Suppressor macrophage treated with lipopolysaccharide for 1 hour (primary cell): ENCODE results near the gene RPRD2.

Experiments
- DNase-seq, 3 donors: peaks; one replicate each; pipeline ENCODE4 v3.0.0-alpha.2; 2020 to 2022

The RPRD2 gene

DNA sequence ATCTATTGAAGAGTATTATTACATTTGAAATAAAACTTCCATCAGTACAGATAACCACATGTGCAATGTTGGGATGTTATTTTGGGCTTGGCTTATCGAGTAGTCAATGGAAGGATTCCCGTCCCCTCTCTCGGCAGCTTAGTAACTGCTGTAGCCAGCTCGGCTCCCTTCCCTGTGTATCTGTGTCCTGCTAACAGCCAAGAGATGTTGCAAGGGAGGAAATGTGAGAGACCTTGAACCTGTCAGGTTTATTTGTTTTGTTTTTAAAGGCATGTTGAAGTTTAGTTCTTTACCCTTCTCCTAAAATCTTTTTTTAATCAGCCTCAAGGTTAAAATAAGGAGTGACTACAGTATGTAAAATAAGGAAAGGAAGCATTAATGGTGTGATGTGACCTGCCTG is 109.7 kb downstream of the RPRD2 start:
- DNase-seq: no peak

DNA sequence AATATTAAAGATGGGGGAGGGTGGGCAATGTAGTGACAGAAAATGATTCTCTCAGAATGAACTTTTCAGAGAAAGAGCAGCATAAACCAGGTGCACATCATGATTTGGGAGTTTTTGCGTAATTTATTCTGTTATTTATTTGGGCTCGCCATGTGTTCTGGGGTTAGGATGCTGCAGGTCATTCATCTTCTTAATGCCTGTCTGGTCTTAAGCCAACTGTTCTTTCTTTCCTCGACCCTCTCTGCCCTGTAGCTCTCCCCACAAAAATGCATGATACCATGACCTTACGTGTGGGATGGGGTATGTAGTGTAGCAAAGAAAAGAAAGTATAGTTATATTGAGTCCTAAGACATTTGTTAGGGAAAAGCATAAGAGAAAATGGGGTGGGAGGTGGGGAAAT is 110.9 kb downstream of the RPRD2 start:
- DNase-seq: no peak

DNA sequence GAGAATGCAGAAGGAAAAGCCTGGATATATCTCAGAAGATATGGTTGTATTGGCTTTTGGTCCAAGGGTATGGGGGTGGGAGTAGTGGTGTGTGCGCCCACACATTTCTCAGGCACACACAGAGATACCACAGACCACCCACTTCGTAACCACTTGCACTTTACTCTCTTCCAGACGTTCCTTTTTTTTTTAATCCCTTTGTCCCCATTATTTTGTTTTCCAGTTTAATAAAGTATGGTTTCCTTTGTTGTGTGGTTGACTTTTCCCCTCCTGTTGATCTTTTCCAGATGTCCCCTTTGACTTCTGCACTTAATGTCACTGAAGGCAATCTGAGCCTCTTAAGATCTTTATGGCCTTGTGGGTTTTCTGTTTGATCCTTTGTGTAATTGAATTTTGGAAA is 112.8 kb downstream of the RPRD2 start:
- no peak for DNase-seq

DNA sequence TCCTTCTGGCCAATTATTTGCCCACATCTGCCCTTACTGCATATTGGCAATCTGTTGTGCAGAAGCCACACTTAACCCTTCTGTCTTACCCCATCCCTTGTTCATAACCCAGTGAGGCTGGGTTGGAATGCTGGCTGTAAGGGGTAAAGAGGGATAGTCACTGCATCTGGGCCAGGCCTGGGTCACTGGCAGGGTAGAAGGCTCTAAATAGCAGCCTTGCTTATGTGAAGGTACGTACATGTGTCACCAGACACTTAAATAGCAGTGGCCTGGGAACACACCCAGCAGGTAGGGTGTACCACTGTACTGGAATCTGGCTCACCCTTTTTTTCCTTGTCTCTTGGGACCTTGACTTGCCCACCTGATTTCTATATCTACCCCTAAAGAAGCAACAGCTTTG is 113.4 kb downstream of the RPRD2 start:
- DNase-seq: no peak

DNA sequence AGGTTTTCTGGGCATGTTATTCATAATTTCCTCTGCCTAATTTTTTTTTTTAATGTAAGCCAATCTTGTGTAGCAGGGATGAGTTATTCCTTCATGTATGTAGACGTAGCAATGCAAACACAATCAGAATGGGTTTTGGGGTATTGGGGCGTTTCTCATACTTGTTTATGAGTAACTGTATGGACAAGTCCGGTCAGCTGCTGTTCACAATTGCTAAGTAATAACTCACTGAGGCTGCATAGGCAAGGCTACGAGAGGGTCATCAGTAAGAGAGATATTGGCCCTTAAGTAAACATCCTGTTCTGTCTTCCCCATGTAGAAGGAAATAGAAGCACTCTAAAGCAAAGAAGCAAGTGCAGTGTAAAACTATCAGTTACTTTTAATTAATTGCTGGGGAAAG is 113.8 kb downstream of the RPRD2 start:
- DNase-seq: no peak

DNA sequence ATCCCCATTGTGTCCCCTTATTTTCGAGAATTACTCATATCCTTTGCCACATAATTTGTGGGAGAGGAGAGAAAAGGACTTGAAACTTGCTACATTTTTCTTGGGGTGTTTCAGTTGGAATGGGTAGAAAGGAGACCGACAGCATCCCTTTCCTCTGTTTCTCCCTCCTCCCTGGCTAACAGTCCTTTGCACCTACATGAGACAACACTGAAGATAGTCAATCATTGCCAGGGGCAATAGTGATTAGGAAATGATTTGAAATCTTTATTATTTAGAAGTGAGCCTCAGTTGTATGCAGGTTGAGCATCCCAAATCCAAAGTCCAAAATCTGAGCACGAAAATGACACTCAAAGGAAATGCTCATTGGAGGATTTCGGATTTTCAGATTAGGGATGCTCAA is 115.4 kb downstream of the RPRD2 start:
- no peak for DNase-seq

DNA sequence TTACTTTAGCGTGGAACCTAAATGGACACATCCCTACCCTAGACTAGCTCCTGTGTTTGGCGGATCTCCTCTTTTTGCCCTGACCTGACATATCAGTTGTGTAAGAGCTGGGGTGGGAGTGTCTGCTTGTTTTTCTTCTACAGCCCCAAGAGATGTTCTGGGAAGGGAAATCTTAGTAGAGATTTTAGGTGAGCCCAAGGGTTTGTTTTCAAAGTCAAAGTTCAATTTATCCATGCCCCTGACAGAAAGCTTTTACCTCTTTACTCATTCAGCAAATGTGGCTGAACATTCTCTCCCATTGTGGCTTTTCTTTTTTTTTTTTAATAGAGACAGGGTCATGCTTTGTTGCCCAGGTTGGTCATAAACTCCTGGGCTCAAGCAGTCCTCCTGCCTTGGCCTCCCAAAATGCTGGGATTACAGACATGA is 116.0 kb downstream of the RPRD2 start:
- no peak for DNase-seq

DNA sequence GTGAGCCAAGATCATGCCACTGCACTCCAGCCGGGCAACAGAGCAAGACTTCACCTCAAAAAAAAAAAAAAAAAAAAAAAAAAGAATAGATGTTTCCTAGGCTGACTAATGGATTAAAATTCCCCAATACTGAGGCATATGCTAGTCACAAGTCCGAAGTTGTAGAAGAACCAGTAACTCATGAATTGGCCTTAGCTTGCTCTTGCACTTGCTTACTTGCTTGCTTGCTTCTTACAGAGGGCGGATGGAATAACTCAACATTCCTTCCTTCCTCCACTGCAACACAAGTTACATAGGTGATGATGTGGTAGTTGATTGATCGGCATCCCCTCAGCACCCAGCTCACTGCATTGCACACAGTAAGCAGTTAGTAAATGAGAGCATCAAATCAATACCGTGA is 120.5 kb downstream of the RPRD2 start:
- peak in 1 of 3 donors; percentile 24 for DNase-seq

DNA sequence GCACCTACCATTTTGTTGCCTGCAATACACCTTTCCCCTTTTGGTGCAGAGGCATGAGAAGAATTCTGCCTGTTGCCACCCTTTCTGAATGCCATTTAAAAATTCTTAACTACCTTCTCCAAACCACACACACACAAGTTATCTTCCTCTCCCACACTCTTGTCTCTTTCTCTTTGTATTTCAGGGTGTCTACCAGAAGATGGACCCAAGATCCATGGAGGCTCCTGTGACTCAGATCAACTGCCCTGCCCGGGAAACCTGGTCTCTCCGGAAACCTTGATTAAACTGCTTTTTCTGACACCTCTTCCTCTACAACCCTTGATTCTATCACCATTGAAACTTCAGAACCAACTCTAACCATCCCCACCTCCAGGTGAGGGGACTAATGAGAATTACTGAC is 120.9 kb downstream of the RPRD2 start:
- DNase-seq: peak in 2 of 3 donors; percentile 16 to 25

DNA sequence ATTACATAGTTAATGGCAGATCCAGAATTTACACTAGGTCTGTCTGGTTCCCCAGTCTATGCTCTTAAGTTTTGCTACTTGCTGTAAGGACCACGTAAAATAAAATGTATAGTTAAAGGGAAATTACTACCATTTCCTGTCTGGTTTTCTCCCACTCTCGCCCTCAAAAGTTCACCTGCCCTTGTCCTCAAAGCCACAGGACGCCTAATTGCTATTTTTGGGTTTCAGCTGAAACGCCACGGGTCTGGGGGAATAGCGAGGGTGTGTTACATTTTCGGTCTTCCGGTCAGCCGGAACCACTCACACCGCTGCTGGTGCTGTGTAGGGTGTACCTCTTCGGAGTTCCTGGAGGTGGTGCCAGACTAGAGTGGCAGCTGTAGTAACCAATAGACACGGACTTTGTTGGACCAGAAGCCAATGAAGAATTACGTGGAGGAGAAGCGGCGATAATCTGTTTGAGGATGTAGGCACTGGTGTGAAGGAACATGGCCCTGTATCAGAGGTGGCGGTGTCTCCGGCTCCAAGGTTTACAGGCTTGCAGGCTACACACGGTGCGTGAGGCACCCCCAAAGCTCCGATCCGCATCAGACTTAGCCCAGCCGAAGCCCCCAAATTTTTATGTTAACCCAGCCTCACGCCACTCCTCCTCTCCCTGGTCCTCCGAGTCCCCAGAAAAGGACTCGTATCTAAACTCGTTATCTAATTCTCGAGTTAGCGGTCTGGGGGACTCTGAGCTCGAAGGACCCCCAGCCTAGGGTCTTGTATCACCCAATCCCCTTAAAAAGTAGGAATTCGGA is 123.2 kb downstream of the RPRD2 start, which contains the start of gene TARS2:
Gene TARS2, plus strand, starts transcription at position 454 of the 797 bp plus-strand sequence. Its CDS starts 32 bp downstream, at position 486.
- DNase-seq: peak; percentile 95 to 99 (median 98)

DNA sequence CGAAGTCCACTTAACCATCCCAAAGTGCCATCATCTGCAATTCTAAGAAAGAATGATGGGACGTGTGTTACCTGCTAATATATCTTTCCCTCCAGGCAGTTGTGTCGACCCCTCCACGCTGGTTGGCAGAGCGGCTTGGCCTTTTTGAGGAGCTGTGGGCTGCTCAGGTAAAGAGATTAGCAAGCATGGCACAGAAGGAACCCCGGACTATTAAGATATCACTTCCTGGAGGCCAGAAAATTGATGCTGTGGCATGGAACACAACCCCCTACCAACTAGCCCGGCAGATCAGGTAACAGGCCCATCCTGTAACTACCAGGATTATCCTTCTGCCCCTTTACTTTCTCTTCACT is 123.8 kb downstream of the RPRD2 start:
- DNase-seq: no peak

DNA sequence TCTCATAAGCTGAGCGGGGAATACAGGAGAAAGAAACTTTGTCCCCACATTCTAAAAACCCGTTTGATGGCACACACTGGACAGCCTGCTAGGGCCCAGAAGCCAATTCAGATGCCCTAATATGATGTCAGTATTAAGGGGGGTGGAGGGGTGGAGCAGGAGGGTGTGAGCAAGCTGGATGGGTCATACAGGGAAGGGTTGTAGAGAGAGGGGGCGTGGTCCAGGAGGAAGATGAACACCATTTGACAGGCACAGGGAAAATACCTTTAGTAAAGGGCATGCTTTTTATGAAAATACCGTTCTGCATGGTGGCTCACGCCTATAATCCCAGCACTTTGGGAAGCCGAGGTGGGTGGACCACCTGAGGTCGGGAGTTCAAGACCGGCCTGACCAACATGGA is 129.2 kb downstream of the RPRD2 start:
- DNase-seq: no peak

DNA sequence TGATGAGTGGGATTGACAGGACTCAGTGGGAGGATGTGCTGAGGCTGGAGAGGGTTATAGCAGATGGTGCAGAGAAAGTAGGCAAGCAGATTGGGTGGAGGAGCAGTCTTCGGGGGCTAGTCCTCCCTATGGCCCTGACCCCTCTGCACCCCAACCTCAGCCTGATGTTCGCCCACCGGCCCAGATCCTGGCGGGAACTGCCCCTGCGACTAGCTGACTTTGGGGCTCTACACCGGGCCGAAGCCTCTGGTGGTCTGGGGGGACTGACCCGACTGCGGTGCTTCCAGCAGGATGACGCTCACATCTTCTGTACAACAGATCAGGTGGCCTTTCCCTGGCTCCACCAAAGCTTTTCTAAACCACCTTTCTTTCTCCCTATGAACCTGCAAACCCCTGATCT is 134.4 kb downstream of the RPRD2 start:
- DNase-seq: no peak

DNA sequence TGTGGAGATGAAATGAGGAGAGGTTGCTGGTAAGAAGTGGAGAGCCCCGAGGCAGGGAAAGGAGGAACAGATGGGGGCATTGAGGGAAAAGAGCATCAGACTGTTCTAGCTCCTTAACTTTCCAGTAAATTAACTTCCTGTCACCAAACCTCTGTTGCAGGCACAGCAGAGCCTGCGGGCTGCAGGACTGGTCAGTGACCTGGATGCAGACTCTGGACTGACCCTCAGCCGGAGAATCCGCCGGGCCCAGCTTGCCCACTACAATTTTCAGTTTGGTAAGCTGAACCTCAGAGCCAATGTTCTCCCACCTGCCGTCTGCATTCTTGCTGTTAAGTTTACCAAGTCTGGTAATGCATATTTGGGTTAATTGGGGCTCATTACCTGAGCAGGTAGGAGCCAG is 141.5 kb downstream of the RPRD2 start:
- DNase-seq: no peak

DNA sequence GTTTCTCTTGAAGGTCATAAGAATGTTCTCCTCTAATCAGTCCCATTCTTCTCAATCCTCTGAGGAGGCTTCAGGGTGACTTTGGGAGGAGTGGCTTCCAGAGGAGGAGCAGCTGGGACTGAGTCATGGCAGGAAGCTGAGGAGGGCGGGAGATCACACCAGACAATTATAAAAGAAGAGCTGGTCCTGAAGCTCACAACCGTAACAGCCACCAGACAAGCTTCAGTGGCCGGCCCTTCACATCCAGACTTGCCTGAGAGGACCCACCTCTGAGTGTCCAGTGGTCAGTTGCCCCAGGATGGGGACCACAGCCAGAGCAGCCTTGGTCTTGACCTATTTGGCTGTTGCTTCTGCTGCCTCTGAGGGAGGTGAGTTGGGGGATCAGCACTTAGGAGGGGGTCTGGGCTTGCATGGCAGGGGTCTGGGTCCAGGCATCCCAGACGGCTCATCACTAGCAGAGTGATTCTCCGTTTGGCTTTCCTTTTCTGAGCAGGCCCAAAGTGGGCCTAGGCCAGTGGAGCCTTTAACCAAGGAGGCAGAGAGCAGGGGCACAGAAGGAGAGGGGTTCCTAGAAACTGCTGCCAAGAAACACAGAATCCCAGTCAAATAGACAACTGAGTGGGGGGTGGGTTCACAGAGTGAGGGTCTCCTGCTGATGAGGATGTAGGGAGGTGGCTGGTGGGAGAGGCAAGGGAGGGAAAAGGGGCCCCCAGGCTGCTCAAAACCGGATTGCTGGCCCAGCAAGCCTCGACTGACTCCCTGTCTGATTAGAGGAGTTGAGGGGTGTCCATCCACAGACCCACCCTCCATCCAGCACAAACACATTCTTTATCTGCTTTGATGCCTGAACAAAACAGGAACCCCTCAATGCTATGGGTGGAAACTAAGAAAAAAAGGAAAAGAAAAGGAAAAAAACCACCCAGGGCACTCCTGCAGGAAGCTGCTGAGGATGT is 144.2 kb downstream of the RPRD2 start, which contains the start of gene ECM1:
Gene ECM1, plus strand, starts transcription at position 198 of the 953 bp plus-strand sequence. Its CDS starts 101 bp downstream, at position 299.
- peak; percentile 79 to 85 (median 83) for DNase-seq

DNA sequence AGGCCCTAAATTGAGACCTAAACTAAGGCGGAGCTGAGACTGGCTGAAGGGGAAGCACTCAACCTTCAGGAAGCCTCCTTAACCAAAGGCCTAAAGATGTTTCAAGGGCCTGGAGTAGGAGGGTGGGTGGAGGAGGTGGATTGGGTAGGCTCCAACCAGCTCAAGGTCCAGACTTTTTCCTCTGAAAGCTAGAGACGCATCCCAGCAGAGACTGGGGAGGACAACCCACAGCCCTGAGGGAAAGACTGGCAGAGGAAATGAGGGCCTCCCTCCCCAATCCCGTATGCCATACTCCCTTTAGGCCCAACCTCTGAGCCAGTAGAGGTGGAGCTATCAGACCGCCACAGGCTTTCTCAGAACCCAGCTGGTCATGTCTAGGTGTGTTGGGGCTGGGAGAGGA is 145.0 kb downstream of the RPRD2 start:
- no peak for DNase-seq

DNA sequence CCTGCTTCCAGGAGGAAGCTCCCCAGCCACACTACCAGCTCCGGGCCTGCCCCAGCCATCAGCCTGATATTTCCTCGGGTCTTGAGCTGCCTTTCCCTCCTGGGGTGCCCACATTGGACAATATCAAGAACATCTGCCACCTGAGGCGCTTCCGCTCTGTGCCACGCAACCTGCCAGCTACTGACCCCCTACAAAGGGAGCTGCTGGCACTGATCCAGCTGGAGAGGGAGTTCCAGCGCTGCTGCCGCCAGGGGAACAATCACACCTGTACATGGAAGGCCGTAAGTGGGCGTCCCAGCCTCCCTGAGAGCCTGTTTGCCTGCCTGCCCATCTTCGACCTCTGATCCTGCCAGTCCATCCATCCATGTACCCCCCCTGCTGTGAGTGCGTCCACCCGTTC is 147.6 kb downstream of the RPRD2 start:
- no peak for DNase-seq

DNA sequence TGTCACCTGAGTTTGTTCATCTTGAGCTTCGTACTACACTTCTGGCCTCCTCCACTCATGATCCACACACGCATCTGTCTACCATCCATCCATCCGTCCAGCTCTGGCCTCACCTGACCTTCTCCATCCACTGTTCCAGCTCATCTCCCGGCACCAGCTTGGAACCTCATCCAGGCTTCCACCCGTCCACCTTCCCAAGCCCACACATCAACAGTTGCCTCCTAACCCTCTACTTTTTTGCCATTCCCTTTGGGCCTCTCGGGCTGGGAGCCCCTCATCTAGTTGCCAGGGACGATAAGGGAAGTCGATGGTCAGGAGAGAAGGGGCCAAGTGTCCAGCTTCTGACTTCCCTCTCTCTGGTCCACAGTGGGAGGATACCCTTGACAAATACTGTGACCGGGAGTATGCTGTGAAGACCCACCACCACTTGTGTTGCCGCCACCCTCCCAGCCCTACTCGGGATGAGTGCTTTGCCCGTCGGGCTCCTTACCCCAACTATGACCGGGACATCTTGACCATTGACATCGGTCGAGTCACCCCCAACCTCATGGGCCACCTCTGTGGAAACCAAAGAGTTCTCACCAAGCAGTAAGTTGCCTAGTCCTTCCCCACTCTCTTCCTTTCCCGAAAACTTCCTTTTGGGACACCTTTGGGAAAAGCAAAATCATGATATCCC is 148.2 kb downstream of the RPRD2 start:
- DNase-seq: no peak

DNA sequence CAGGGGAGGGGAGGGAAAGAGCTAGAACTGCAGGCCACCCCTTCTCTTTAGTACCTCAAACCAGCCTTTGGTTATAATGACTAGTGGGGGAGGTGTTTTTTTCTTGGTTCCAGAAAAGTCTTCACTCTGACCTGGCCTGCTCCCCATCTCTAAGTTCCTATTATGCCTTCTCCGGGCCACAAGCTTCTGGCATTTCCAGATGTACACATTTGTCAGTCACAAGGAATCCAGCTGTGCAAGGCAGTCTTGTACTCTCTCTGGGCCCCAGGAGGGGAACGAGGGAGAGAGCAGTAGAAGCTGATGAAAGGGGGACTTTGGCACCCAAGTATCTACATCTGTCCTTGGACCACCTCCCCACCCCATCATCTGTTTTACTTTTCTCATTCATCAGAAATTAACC is 148.9 kb downstream of the RPRD2 start:
- DNase-seq: no peak

DNA sequence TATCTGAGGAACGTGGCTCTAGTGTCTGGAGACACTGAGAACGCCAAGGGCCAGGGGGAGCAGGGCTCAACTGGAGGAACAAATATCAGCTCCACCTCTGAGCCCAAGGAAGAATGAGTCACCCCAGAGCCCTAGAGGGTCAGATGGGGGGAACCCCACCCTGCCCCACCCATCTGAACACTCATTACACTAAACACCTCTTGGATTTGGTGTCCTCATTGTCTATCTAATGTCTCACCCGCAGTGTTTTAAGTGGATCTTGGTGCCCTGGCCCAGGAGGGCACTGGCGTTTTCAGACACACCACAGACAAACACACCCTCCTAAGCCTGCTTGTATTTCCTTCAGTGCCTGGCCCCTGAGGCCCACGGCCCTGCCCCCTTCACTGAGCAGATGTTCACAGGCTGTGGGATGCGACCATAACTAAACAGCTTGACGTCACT is 149.4 kb downstream of the RPRD2 start:
- DNase-seq: peak in 1 of 3 donors; percentile 16

DNA sequence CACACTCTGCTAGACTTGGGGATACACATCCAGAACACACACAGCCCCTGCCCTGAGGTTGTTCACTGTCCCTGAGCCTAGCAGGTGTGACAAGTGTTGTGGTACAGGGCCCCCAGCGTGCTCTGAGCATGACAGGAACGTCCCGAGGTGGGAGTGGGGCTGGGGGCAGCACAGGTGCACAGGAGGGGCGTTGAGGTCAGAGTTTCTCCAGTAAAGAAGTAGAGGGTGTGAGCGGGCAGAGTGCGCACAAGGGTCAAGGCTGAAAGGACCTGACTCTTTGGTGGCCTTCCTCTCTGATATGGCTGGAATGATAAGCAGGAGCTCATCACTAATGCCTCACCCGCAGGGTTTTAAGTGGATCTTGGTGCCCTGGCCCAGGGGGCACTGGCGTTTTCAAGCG is 150.3 kb downstream of the RPRD2 start:
- peak in 1 of 3 donors; percentile 15 for DNase-seq

DNA sequence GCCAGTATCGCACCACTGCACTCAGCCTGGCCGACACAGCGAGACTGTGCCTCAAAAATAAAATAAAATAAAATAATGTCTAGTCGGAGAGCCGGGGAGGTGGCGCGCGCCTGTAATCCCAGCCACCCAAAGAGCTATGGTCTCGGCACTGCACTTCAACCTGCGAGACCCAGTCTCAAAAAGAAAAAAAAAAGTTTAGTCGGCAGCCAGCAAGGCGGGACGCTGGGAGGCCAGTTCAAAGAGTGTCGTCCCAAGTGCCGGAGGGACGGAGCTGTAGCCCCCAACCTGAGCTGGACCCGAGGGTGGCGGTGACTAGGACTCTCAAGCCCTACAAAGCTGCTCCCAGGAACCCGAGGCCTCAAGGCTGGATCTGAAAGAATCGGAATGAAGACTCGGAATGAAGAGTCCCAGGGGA is 151.0 kb downstream of the RPRD2 start:
- no peak for DNase-seq
